Measurements from ENCODE around the gene EBLN1. TPM values are rescaled to one million over a fixed set of nuclear protein-coding genes. Genes with fewer than 3 reads are reported as not detected.

Gene EBLN1
- not detected in 2 replicates for total RNA-seq (2014; rRNA removed; shearing (Covaris generic))
- total RNA-seq (2022), result not detected in 2 replicates
- Bru-seq, nascent RNA, result not detected
- not detected for BruChase-seq, experiment 1, labeled RNA remaining after a 6-hour chase
- BruChase-seq, experiment 2, labeled RNA remaining after a 2-hour chase, result not detected
- long read RNA-seq, result 0 reads

DNA sequence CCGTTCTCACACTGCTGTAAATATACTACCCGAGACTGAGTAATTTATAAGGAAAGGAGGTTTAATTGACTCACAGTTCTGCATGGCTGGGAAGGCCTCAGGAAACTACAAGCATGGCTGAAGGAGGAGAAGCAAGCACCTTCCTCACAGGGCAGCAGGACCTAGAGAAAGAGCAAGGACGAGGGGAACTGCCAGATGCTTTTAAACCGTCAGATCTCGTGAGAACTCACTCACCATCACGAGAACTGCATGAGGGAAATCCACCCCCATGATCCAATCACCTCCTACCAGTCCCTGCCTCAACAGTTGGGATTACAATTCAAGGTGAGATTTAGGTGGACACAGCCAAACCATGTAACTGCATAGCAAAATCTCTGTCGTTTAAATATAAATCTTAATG is at the start of gene EBLN1:
TSS of gene EBLN1 (minus strand) at position 174 of the 400 bp plus-strand sequence. CDS start 8,032 bp downstream, outside the sequence.
- no peaks in the 10 kb centered on the region for H3K9me3 ChIP-seq (ENCODE audit: low read length)
- H4K20me1 ChIP-seq (ENCODE audit: insufficient read depth, low read length), result no peaks in the 10 kb centered on the region
- no TSS peak for BruUV-seq (replicated peaks)
- no peaks in the 10 kb centered on the region for H3K79me2 ChIP-seq (ENCODE audit: insufficient read depth, low read depth, low read length)
- no peak within 1 kb of the TSS for H3K4me3 ChIP-seq (ENCODE audit: low read depth, low read length, poor library complexity, severe bottlenecking)
- H3K36me3 ChIP-seq (ENCODE audit: insufficient read depth, low read length), result no peaks in the 10 kb centered on the region
- no peaks in the 10 kb centered on the region for H3K4me1 ChIP-seq (ENCODE audit: insufficient read depth, low read length, poor library complexity, severe bottlenecking)
- CTCF ChIA-PET (ENCODE audit: unreplicated experiment), result no interaction called here
- TF ChIP-seq, protein P1, sequence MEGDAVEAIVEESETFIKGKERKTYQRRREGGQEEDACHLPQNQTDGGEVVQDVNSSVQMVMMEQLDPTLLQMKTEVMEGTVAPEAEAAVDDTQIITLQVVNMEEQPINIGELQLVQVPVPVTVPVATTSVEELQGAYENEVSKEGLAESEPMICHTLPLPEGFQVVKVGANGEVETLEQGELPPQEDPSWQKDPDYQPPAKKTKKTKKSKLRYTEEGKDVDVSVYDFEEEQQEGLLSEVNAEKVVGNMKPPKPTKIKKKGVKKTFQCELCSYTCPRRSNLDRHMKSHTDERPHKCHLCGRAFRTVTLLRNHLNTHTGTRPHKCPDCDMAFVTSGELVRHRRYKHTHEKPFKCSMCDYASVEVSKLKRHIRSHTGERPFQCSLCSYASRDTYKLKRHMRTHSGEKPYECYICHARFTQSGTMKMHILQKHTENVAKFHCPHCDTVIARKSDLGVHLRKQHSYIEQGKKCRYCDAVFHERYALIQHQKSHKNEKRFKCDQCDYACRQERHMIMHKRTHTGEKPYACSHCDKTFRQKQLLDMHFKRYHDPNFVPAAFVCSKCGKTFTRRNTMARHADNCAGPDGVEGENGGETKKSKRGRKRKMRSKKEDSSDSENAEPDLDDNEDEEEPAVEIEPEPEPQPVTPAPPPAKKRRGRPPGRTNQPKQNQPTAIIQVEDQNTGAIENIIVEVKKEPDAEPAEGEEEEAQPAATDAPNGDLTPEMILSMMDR (conservative IDR thresholded peaks at IDR 0.05; ENCODE audit: low read length), result no peak
- TF ChIP-seq EZH2phosphoT487 (IDR thresholded peaks at IDR 0.05; ENCODE audit: borderline replicate concordance, low read depth, low read length), result no peak
- DNase-seq (ENCODE audit: low spot score), result no peak
- POLR2A ChIA-PET, result no interaction called here
- no peak within 1 kb of the TSS for H3K27ac ChIP-seq (ENCODE audit: low read depth, low read length, poor library complexity, severe bottlenecking)
- no peak within 1 kb of the TSS for H2AFZ ChIP-seq (ENCODE audit: low read length)
- intact Hi-C loops (cut with micrococcal nuclease; ENCODE audit: unreplicated experiment), result no loop called here
- no peak within 1 kb of the TSS for H3K4me2 ChIP-seq (ENCODE audit: low read length)
- no peaks in the 10 kb centered on the region for H3K9me2 ChIP-seq (ENCODE audit: insufficient read depth, low read length)

DNA sequence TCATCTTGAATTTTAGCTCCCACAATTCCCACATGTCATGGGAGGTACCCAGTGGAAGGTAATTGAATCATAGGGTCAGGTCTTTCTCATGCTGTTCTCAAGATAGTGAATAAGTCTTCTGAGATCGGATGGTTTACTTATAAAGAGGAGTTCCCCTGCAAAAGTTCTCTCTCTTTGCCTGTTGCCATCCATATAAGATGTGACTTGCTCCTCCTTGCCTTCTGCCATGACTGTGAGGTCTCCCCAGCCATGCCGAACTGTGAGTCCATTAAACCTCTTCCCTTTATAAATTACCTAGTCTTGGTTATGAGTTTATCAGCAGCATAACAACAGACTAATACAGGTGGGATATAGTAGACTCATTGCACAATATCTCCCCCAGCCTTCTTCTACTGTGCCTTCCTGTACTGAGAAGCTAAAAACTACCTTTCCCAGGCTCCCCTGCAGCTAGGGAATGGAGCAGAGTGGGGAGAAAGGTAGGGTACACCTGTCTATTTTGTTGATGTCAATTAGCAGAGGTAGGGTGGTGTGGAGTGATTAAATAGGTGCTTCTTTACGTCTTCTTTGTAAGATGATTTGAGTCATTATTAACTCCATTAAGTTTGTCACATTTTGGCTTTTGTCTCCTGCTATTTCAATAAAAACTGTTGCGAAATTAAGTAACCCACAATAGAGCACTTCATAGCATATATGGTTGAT is 48.2 kb upstream of the EBLN1 start:
- no TSS peak for BruUV-seq (replicated peaks)
- Histone ChIP-seq H3K4me2 (ENCODE audit: low read length) (no peak overlapping the region), H3K4me3 (ENCODE audit: low read depth, low read length, poor library complexity, severe bottlenecking) (no peak overlapping the region), H3K4me1 (ENCODE audit: insufficient read depth, low read length, poor library complexity, severe bottlenecking) (no peaks in the 10 kb centered on the region), H3K79me2 (ENCODE audit: insufficient read depth, low read depth, low read length) (no peaks in the 10 kb centered on the region), H3K36me3 (ENCODE audit: insufficient read depth, low read length) (no peaks in the 10 kb centered on the region), H3K9me2 (ENCODE audit: insufficient read depth, low read length) (no peaks in the 10 kb centered on the region), H4K20me1 (ENCODE audit: insufficient read depth, low read length) (no peaks in the 10 kb centered on the region), H2AFZ (ENCODE audit: low read length) (no peak overlapping the region), H3K9me3 (ENCODE audit: low read length) (no peaks in the 10 kb centered on the region), H3K27ac (ENCODE audit: low read depth, low read length, poor library complexity, severe bottlenecking) (no peak overlapping the region)
- ChIA-PET POLR2A (no interaction called here), CTCF (ENCODE audit: unreplicated experiment) (no interaction called here)
- DNase-seq (ENCODE audit: low spot score), result no peak
- TF ChIP-seq, protein P1 (conservative IDR thresholded peaks at IDR 0.05; ENCODE audit: low read length), result no peak
- TF ChIP-seq EZH2phosphoT487 (IDR thresholded peaks at IDR 0.05; ENCODE audit: borderline replicate concordance, low read depth, low read length), result no peak
- intact Hi-C loops (cut with micrococcal nuclease; ENCODE audit: unreplicated experiment), result no loop called here

DNA sequence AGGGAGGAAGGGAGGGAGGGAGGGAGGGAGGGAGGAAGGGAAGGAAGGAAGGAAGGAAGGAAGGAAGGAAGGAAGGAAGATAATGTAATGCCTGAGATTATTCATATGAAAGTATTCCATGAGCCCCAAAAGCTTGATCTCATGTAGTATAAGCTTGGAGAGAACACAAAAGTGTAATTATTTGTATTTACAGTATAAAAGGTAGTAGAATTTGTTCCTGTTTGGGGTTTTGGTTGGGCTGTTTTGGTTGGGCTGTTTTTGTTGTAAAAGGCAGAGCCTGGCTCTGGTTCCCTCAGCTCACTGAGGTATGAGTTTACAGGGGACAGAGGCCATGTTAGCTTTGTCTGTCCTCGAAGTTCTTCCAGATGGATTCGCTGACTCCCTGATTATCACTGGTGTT is 45.3 kb upstream of the EBLN1 start:
- Histone ChIP-seq H3K9me3 (ENCODE audit: low read length) (no peaks in the 10 kb centered on the region), H3K4me2 (ENCODE audit: low read length) (no peak overlapping the region), H3K36me3 (ENCODE audit: insufficient read depth, low read length) (no peaks in the 10 kb centered on the region), H3K27ac (ENCODE audit: low read depth, low read length, poor library complexity, severe bottlenecking) (no peak overlapping the region), H4K20me1 (ENCODE audit: insufficient read depth, low read length) (no peaks in the 10 kb centered on the region), H3K4me3 (ENCODE audit: low read depth, low read length, poor library complexity, severe bottlenecking) (no peak overlapping the region), H3K9me2 (ENCODE audit: insufficient read depth, low read length) (no peaks in the 10 kb centered on the region), H2AFZ (ENCODE audit: low read length) (no peak overlapping the region), H3K79me2 (ENCODE audit: insufficient read depth, low read depth, low read length) (no peaks in the 10 kb centered on the region), H3K4me1 (ENCODE audit: insufficient read depth, low read length, poor library complexity, severe bottlenecking) (no peaks in the 10 kb centered on the region)
- intact Hi-C loops (cut with micrococcal nuclease; ENCODE audit: unreplicated experiment), result no loop called here
- TF ChIP-seq, protein P1 (conservative IDR thresholded peaks at IDR 0.05; ENCODE audit: low read length), result no peak
- TF ChIP-seq EZH2phosphoT487 (IDR thresholded peaks at IDR 0.05; ENCODE audit: borderline replicate concordance, low read depth, low read length), result no peak
- ChIA-PET CTCF (ENCODE audit: unreplicated experiment) (no interaction called here), POLR2A (no interaction called here)
- BruUV-seq (replicated peaks), result no TSS peak
- DNase-seq (ENCODE audit: low spot score), result no peak
